Psoas muscle (tissue), 8 donors: ENCODE measurements around the gene LOXHD1. TPM values are rescaled to one million over a fixed set of nuclear protein-coding genes. Genes with fewer than 3 reads are reported as not detected.

Experiments
- ATAC-seq, 4 donors: fragments of 200-7000 bp; cut with Tn5 transposase; one replicate each; pipeline ENCODE4 v1.9.1; 2020; ENCODE audit warnings: moderate library complexity in 3 of 4, mild to moderate bottlenecking in 2 of 4
- DNase-seq, 2 donors: peaks; one replicate each; pipeline ENCODE4 v3.0.0-alpha.2; 2020
- H3K27ac ChIP-seq: fragments of 200-600 bp; one replicate; pipeline ENCODE4 v1.8.0; 2022
- H3K27me3 ChIP-seq, 3 donors: fragments of 200-600 bp in 1 of 3; one replicate each; pipeline versions ENCODE4 v1.6.1 to v1.8.0; 2013 to 2022; ENCODE audit warnings: low read length in 2 of 3, mild to moderate bottlenecking in 2 of 3, moderate library complexity in 1 of 3; ENCODE audit not compliant: insufficient read depth in 3 of 3
- H3K36me3 ChIP-seq, 2 donors: fragments of 200-600 bp in 1 of 2; one replicate each; pipeline versions ENCODE4 v1.6.1 to v1.8.0; 2013 to 2022; ENCODE audit warnings: low read depth in 1 of 2, mild to moderate bottlenecking in 1 of 2, moderate library complexity in 1 of 2; ENCODE audit not compliant: insufficient read depth in 1 of 2
- H3K4me1 ChIP-seq: fragments of 200-600 bp; one replicate; pipeline ENCODE4 v1.8.0; 2022
- H3K4me3 ChIP-seq: fragments of 200-600 bp; one replicate; pipeline ENCODE4 v1.8.0; 2022; ENCODE audit warnings: mild to moderate bottlenecking
- H3K9me3 ChIP-seq: fragments of 200-600 bp; one replicate; pipeline ENCODE4 v1.8.0; 2022
- WGBS, 3 donors: extraction: QIAGEN DNeasy Blood & Tissue Kit; methylation state at CpG; one replicate each; pipeline versions ENCODE4 v1.1.6 to v1.1.7; 2013; 5-methylcytosine and 5-hydroxymethylcytosine counted together
- intact Hi-C, 2 donors: fragments of 100-400 bp; cut with DNase I; formaldehyde crosslinking; loops; one replicate each; pipeline versions ENCODE4 v1.11.0 to v1.14.2; 2022
- polyA plus RNA-seq, 3 donors: library from polyadenylated mRNA; stranded (reverse); fragments of 200-250 nt; gene quantifications; one replicate each; pipeline ENCODE4 v1.2.3, GENCODE V29; 2013
- total RNA-seq, 4 donors: library from RNA; stranded (reverse); fragmentation: NEBNext Ultra II Directional in 2 of 4; extraction: Animal tissue kit (Norgen Biotek cat#: 25700) in 2 of 4; gene quantifications; one replicate each; pipeline versions ENCODE4 v1.2.1 to v1.2.4, GENCODE V29; 2021 to 2023
- TF ChIP-seq, protein P1 (sequence below): fragments of 200-600 bp; IDR thresholded peaks from one replicate; pipeline ENCODE4 v1.8.0; 2022; ENCODE audit warnings: antibody characterized with exemption
- donor health status: healthy with polysubstance abuse.
- donor health status: DM: no; HTN: no; CAD: no; lungs with moderate emphysema.
- donor health status: Bipolar disorder and iron deficiency.
- donor health status: healthy.
- donor health status: DM: yes; HTN: yes; CAD: no.
- donor health status: DM: no; HTN: no; CAD: no.
- donor health status: DM: no; HTN: no; CAD: no.
- donor health status: DM: yes; HTN: yes; CAD: no.

LOXHD1 gene
- total and polyA plus RNA-seq, 7 donors, result 0.06 to 0.34 (median 0.12) TPM; not detected in 1

DNA sequence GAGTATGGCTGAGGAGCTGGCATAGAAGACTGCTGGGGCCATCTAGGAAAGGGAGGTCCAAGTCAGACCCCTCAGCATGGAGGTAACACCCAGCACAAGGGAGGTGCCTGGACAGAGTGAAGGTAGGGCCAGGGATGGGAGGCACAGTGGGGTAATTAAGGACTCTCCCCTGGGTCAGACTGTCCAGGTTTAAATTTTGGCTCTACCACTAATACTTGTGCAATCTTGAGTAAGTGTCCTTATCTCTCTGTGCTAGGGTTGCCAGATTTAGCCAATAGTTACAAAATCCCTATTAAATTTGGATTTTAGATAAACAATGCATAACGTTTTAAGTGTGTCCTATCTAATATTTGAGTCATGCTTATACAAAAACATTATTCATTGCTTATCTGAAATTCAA lies 109.5 kb downstream of the LOXHD1 start:
- peaks cover 0 to 5% (median 0%) of the 10 kb centered on the region in 3 donors for H3K27me3 ChIP-seq
- no peaks in the 10 kb centered on the region for H3K4me1 ChIP-seq
- no peaks in the 10 kb centered on the region for H3K9me3 ChIP-seq
- ATAC-seq (no peak), DNase-seq (no peak)
- H3K36me3 ChIP-seq, result no peaks in the 10 kb centered on the region
- intact Hi-C loops, result no loop called here
- H3K27ac ChIP-seq, result no peak overlapping the region
- WGBS, 3 donors, result 19 to 29% (median 25%) methylated on average over 1 of the region's 1 CpG
- TF ChIP-seq, protein P1, sequence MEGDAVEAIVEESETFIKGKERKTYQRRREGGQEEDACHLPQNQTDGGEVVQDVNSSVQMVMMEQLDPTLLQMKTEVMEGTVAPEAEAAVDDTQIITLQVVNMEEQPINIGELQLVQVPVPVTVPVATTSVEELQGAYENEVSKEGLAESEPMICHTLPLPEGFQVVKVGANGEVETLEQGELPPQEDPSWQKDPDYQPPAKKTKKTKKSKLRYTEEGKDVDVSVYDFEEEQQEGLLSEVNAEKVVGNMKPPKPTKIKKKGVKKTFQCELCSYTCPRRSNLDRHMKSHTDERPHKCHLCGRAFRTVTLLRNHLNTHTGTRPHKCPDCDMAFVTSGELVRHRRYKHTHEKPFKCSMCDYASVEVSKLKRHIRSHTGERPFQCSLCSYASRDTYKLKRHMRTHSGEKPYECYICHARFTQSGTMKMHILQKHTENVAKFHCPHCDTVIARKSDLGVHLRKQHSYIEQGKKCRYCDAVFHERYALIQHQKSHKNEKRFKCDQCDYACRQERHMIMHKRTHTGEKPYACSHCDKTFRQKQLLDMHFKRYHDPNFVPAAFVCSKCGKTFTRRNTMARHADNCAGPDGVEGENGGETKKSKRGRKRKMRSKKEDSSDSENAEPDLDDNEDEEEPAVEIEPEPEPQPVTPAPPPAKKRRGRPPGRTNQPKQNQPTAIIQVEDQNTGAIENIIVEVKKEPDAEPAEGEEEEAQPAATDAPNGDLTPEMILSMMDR, result no peak
- no peak overlapping the region for H3K4me3 ChIP-seq

DNA sequence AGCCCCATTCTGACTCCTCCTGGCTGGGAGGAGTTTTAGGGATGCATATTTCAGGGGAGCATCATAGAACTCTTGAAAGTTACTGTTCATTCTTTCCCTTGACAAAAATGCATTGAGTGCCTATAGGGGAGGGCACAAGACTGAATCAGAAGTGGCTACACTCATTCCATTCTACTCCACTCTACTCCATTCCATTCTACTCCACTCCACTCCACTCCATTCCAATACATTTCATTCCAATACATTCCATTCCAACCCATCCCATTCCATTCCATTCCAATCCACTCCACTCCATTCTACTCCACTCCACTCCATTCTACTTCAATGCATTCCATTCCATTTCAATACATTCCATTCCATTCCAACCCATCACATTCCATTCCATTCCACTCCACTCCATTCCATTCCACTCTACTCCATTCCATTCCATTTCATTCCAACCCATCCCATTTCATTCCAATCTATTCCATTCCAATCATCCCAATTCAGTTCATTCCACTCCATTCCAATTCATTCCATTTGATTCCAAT lies 110.8 kb downstream of the LOXHD1 start:
- Histone ChIP-seq H3K27me3 (peaks cover 0 to 5% (median 0%) of the 10 kb centered on the region in 3 donors), H3K27ac (no peak overlapping the region), H3K9me3 (no peaks in the 10 kb centered on the region), H3K4me3 (no peak overlapping the region), H3K4me1 (no peaks in the 10 kb centered on the region), H3K36me3 (no peaks in the 10 kb centered on the region)
- no peak for ATAC-seq
- intact Hi-C loops, result no loop called here
- TF ChIP-seq, protein P1, result no peak
- no peak for DNase-seq

DNA sequence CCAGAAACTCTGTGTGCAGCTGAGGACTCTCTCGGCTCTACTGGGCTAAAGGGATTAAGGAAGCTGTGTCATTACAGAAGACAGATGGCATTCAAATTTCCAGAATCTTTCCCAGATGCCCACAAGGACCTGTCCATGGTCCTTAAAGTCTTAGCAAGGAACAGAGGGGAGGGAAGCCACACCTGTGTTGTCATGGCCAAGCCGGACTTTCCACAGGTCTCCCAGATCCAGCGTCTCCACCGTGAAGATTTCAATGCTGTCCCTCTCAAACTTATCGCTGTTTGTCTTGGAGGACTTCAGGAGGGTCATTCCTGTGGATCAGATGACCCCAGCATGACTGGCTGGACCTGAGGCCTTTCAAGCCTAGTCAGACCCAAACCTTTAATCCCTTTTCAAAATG lies 114.5 kb downstream of the LOXHD1 start:
- peaks cover 0 to 5% (median 2%) of the 10 kb centered on the region in 3 donors for H3K27me3 ChIP-seq
- H3K4me3 ChIP-seq, result no peak overlapping the region
- no peaks in the 10 kb centered on the region for H3K36me3 ChIP-seq
- WGBS, 3 donors, result 55 to 56% (median 55%) methylated on average over 5 of the region's 5 CpGs
- H3K9me3 ChIP-seq, result no peaks in the 10 kb centered on the region
- TF ChIP-seq, protein P1, result no peak
- DNase-seq (no peak), ATAC-seq (no peak)
- H3K4me1 ChIP-seq, result no peaks in the 10 kb centered on the region
- H3K27ac ChIP-seq, result no peak overlapping the region
- intact Hi-C loops, result no loop called here

DNA sequence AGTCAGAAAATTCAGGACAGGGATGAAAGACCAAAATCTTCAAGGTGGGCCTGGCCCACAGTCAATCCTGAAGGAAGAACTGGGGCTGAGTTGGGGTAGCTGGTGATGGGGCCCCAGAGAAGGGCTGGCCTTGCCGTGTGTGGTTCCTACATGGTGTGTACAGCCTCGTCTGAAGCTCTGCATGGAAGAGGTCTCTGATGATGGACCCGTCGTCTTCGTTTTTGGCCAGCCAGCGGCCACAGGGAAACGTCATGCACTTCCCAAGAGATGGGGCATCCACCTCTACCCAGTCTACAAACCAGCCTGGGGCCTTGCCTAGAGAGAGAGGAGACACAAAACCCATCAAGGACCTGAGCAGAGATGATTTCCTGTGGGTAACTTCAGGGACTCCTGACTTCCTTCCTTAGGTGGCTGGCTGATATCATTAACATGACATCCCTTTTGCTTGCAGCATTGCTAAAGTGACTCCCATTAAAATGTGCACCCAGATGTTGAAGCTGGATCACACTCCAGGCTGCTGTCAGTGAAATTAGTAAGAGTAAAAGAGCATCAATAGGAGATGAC lies 115.3 kb downstream of the LOXHD1 start:
- Histone ChIP-seq H3K4me1 (no peaks in the 10 kb centered on the region), H3K9me3 (no peaks in the 10 kb centered on the region), H3K36me3 (no peaks in the 10 kb centered on the region), H3K4me3 (no peak overlapping the region), H3K27me3 (peaks cover 0 to 4% (median 2%) of the 10 kb centered on the region in 3 donors), H3K27ac (no peak overlapping the region)
- intact Hi-C loops, result no loop called here
- TF ChIP-seq, protein P1, result no peak
- 77 to 85% (median 80%) methylated on average over 7 of the region's 7 CpGs for WGBS, 3 donors
- ATAC-seq (no peak), DNase-seq (no peak)

DNA sequence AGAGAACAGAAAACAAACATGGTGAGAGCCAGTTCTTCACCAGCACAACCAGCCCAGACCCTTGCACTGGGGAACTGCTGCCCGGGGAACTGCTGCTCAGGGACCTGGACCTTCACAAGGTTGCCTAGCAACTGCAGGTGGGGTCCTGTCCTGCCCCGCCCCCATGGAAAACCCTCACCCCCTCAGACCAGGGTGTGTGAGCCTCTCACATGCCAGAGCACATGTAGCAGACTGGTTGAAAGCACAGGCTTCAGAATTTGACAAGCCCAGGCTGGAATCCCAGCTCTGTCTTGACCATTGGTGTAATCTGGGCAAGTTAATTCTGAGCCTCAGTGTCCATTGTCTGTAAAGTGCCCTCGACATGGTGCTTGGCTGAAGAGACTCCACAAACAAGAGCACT lies 118.6 kb downstream of the LOXHD1 start:
- TF ChIP-seq, protein P1, result no peak
- no peaks in the 10 kb centered on the region for H3K4me1 ChIP-seq
- H3K27me3 ChIP-seq, result peaks cover 0 to 2% (median 0%) of the 10 kb centered on the region in 3 donors
- no peaks in the 10 kb centered on the region for H3K36me3 ChIP-seq
- ATAC-seq (no peak), DNase-seq (no peak)
- no peak overlapping the region for H3K4me3 ChIP-seq
- WGBS, 3 donors, result 67 to 78% (median 70%) methylated on average over 3 of the region's 3 CpGs
- no peak overlapping the region for H3K27ac ChIP-seq
- no peaks in the 10 kb centered on the region for H3K9me3 ChIP-seq
- intact Hi-C loops, result no loop called here
